PC-3 (cell line): Measurements from ENCODE around the gene LHFPL6. TPM values are rescaled to one million over a fixed set of nuclear protein-coding genes. Genes with fewer than 3 reads are reported as not detected.

Experiments
- ATAC-seq: fragments of 200-7000 bp; cut with Tn5 transposase; 2 replicates; pipeline ENCODE4 v1.9.1; 2020; ENCODE audit warnings: mild to moderate bottlenecking, moderate library complexity
- BruUV-seq: library from RNA; stranded (reverse); fragments of 400-500 nt; replicated peaks from 2 replicates; lab custom pipeline; 2021; lab: Mats Ljungman, UMichigan
- CTCF ChIA-PET: fragments of 300-600 bp; sonication (Branson Sonifier 250); formaldehyde crosslinking; loops from one replicate; lab custom pipeline; 2022; ENCODE audit warnings: antibody characterized with exemption; lab: Charles Lee
- POLR2A ChIA-PET: fragments of 300-600 bp; sonication (Branson Sonifier 250); formaldehyde crosslinking; loops from one replicate; lab custom pipeline; 2022; ENCODE audit warnings: antibody characterized with exemption; ENCODE audit not compliant: unreplicated experiment; lab: Charles Lee
- DNase-seq: peaks from one replicate; pipeline ENCODE4 v3.0.0-alpha.2; 2015
- H2AFZ ChIP-seq: fragments of 300-600 bp; sonication (generic); 2 replicates; pipeline ENCODE4 v1.6.0; 2016; ENCODE audit warnings: antibody characterized with exemption, low read length
- H3F3A ChIP-seq: fragments of 300-600 bp; sonication (generic); one replicate; pipeline ENCODE4 v1.6.0; 2017; ENCODE audit warnings: antibody characterized with exemption, low read length, control low read depth, mild to moderate bottlenecking; ENCODE audit not compliant: unreplicated experiment
- H3K27ac ChIP-seq: fragments of 300-600 bp; sonication (generic); 2 replicates; pipeline ENCODE4 v1.5.1; 2016; ENCODE audit warnings: mild to moderate bottlenecking, low read length
- H3K27me3 ChIP-seq: fragments of 300-600 bp; sonication (generic); 2 replicates; pipeline ENCODE4 v1.6.1; 2016; ENCODE audit warnings: low read length, mixed read lengths
- H3K36me3 ChIP-seq: fragments of 300-600 bp; sonication (generic); 2 replicates; pipeline ENCODE4 v1.6.1; 2016; ENCODE audit warnings: low read depth, mixed run types, low read length, mixed read lengths
- H3K4me1 ChIP-seq: fragments of 300-600 bp; sonication (generic); 2 replicates; pipeline ENCODE4 v1.5.1; 2016; ENCODE audit warnings: low read length; ENCODE audit not compliant: insufficient read depth
- H3K4me2 ChIP-seq: fragments of 300-600 bp; sonication (generic); 2 replicates; pipeline ENCODE4 v1.6.0; 2016; ENCODE audit warnings: low read length
- H3K4me3 ChIP-seq: fragments of 300-600 bp; sonication (generic); 2 replicates; pipeline ENCODE4 v1.5.1; 2016; ENCODE audit warnings: mild to moderate bottlenecking, low read length, mixed read lengths
- H3K79me2 ChIP-seq: fragments of 300-600 bp; sonication (generic); 2 replicates; pipeline ENCODE4 v1.6.1; 2017; ENCODE audit warnings: low read length, mixed read lengths
- H3K9ac ChIP-seq: fragments of 300-600 bp; sonication (generic); 2 replicates; pipeline ENCODE4 v1.6.0; 2016; ENCODE audit warnings: mild to moderate bottlenecking, low read length
- H3K9me2 ChIP-seq: fragments of 300-600 bp; sonication (generic); replicated peaks from 2 replicates; pipeline ENCODE4 v1.6.1; 2016; ENCODE audit warnings: mixed run types, low read length, mixed read lengths
- H3K9me3 ChIP-seq: fragments of 300-600 bp; sonication (generic); 2 replicates; pipeline ENCODE4 v1.6.1; 2016; ENCODE audit warnings: low read length, mixed read lengths
- H4K20me1 ChIP-seq: fragments of 300-600 bp; sonication (generic); 2 replicates; pipeline ENCODE4 v1.6.1; 2016; ENCODE audit warnings: low read length, mixed read lengths
- EZH2 ChIP-seq: fragments of 300-600 bp; sonication (generic); IDR thresholded peaks from one replicate; pipeline ENCODE4 v1.6.1; 2017; ENCODE audit warnings: antibody characterized with exemption, mild to moderate bottlenecking, low read length; ENCODE audit not compliant: unreplicated experiment
- EZH2phosphoT487 ChIP-seq: fragments of 300-600 bp; sonication (generic); IDR thresholded peaks from 2 replicates; pipeline ENCODE4 v1.6.1; 2018; ENCODE audit warnings: mild to moderate bottlenecking, antibody characterized with exemption, low read length, borderline replicate concordance
- intact Hi-C: fragments of 100-400 bp; cut with micrococcal nuclease; formaldehyde crosslinking; loops from 2 replicates; pipeline ENCODE4 v1.9.0; 2023
- total RNA-seq: library from RNA; depleted of rRNA; stranded (reverse); fragments of >200 nt; gene quantifications from 2 replicates; pipeline ENCODE4 v1.2.3, GENCODE V29; 2014
- TF ChIP-seq, protein P1 (sequence below): fragments of 300-600 bp; sonication (generic); conservative IDR thresholded peaks from 2 replicates; pipeline ENCODE4 v1.5.1; 2017; ENCODE audit warnings: antibody characterized with exemption, low read depth, mild to moderate bottlenecking, low read length

Gene LHFPL6
- total RNA-seq, 1 experiment from 2014 or later, result 7.8 TPM

DNA sequence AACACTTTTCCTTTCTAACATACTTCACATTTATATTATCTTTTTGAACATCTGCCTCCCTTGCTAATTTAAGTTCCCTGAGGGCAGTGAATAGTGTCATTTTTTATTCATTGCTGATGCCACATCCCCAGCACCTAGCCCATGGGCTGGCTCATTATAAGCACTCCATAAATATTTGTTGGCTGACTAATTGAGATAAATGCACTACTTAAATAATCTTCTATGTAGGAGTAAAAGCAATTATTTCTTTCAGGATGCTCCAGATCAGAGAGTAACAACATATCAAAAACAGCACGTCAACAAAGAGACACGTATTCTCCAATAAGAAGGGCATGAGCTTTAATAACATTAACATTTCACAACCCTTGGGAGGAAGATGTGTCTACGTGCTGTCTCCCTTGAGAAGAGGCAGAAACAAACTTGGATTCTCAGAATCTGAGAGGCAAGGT, 228.2 kb downstream of the LHFPL6 start:
- Histone ChIP-seq H3K9me3 (no peaks in the 10 kb centered on the region), H2AFZ (no peak overlapping the region), H3K9ac (no peak overlapping the region), H4K20me1 (no peaks in the 10 kb centered on the region), H3F3A (no peaks in the 10 kb centered on the region), H3K4me2 (no peak overlapping the region), H3K4me1 (no peaks in the 10 kb centered on the region), H3K4me3 (no peak overlapping the region), H3K36me3 (no peaks in the 10 kb centered on the region), H3K79me2 (no peaks in the 10 kb centered on the region), H3K27ac (no peak overlapping the region), H3K9me2 (no peaks in the 10 kb centered on the region), H3K27me3 (no peaks in the 10 kb centered on the region)
- TF ChIP-seq EZH2, result no peak
- TF ChIP-seq, protein P1, sequence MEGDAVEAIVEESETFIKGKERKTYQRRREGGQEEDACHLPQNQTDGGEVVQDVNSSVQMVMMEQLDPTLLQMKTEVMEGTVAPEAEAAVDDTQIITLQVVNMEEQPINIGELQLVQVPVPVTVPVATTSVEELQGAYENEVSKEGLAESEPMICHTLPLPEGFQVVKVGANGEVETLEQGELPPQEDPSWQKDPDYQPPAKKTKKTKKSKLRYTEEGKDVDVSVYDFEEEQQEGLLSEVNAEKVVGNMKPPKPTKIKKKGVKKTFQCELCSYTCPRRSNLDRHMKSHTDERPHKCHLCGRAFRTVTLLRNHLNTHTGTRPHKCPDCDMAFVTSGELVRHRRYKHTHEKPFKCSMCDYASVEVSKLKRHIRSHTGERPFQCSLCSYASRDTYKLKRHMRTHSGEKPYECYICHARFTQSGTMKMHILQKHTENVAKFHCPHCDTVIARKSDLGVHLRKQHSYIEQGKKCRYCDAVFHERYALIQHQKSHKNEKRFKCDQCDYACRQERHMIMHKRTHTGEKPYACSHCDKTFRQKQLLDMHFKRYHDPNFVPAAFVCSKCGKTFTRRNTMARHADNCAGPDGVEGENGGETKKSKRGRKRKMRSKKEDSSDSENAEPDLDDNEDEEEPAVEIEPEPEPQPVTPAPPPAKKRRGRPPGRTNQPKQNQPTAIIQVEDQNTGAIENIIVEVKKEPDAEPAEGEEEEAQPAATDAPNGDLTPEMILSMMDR, result no peak
- BruUV-seq, result no TSS peak
- POLR2A ChIA-PET, result no interaction called here
- DNase-seq (no peak), ATAC-seq (no peak)
- CTCF ChIA-PET, result no interaction called here
- intact Hi-C loops, result no loop called here

DNA sequence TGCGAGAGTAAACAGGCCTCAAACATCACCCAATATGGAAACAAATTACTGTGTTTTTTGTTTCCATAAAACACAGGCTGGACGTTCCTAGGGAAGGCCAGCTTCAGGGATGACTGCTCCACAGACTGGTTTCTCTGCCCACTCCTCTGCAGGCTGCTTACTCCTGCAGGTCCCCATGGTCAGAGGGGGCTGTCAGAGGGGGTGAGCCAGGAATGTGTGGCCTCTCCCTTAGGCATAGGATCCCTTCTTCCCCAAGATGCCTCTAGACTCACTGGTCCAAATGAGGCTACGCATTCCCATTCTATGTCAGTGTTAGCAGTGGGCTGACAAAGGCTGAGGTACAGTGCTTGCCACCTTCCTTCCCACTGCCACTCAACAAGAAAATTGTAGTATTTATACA, 229.8 kb downstream of the LHFPL6 start:
- ATAC-seq, result no peak; the same call in 1 of the 2 replicates
- Histone ChIP-seq H3K27ac (no peak overlapping the region), H4K20me1 (no peaks in the 10 kb centered on the region), H3K4me1 (no peaks in the 10 kb centered on the region), H3K79me2 (no peaks in the 10 kb centered on the region), H3K4me3 (no peak overlapping the region), H3K9ac (no peak overlapping the region), H3K27me3 (no peaks in the 10 kb centered on the region), H2AFZ (no peak overlapping the region), H3K4me2 (no peak overlapping the region), H3K9me2 (no peaks in the 10 kb centered on the region), H3F3A (no peaks in the 10 kb centered on the region), H3K9me3 (no peaks in the 10 kb centered on the region), H3K36me3 (no peaks in the 10 kb centered on the region)
- no TSS peak for BruUV-seq
- no peak for DNase-seq
- TF ChIP-seq EZH2 (no peak), EZH2phosphoT487 (no peak)
- TF ChIP-seq, protein P1, result no peak
- ChIA-PET POLR2A (no interaction called here), CTCF (no interaction called here)
- intact Hi-C loops, result no loop called here

DNA sequence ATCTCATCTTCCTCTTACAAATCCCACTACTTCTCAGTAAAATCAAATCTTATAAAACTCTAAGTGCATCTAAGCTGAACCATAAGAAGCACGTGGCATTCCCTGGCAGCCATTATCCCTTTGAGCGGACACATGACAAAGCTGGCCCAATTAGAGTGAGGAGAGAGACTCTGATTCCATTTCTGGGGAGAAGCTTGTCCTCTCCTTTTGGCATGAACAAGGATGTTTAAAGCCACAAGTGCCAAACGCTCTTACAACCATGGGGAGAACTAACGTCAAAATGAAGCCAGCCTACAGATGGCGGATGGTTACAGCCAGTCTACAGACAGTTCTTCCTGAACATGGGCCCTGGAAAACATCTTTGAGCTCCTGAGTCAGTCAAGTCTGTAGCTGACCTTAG, 231.3 kb downstream of the LHFPL6 start:
- H3K27me3 ChIP-seq, result no peaks in the 10 kb centered on the region
- no peaks in the 10 kb centered on the region for H3K9me3 ChIP-seq
- no peak overlapping the region for H3K4me3 ChIP-seq
- no TSS peak for BruUV-seq
- ChIA-PET POLR2A (no interaction called here), CTCF (no interaction called here)
- no peaks in the 10 kb centered on the region for H3K4me1 ChIP-seq
- no peak overlapping the region for H3K9ac ChIP-seq
- no peak overlapping the region for H3K4me2 ChIP-seq
- no peaks in the 10 kb centered on the region for H3K79me2 ChIP-seq
- no peak overlapping the region for H2AFZ ChIP-seq
- TF ChIP-seq EZH2, result no peak
- TF ChIP-seq, protein P1, result no peak
- no peak for TF ChIP-seq EZH2phosphoT487
- no peaks in the 10 kb centered on the region for H3K9me2 ChIP-seq
- DNase-seq, result no peak
- intact Hi-C loops, result no loop called here
- H4K20me1 ChIP-seq, result no peaks in the 10 kb centered on the region
- no peak for ATAC-seq
- H3K27ac ChIP-seq, result no peak overlapping the region
- H3F3A ChIP-seq, result no peaks in the 10 kb centered on the region
- H3K36me3 ChIP-seq, result no peaks in the 10 kb centered on the region
